GM18861 (cell line): ENCODE measurements around the gene MRPL16.
"Not testable (repeated sequence)": the region's sequence is repeated elsewhere in the genome, so short reads cannot be mapped to it uniquely, and the experiment has no call there.

Source experiments
- ATAC-seq: cut with Tn5 transposase; IDR thresholded peaks from one replicate; pipeline ENCODE4 v1.9.1; 2021; ENCODE audit not compliant: unreplicated experiment

The MRPL16 gene

GRCh38 chr11:59810189-59810910 lies at the start of gene MRPL16:
Gene MRPL16 (minus strand): TSS chr11:59810778. CDS start chr11:59810658, 120 bp downstream.
- ATAC-seq = peak; percentile 94

DNA sequence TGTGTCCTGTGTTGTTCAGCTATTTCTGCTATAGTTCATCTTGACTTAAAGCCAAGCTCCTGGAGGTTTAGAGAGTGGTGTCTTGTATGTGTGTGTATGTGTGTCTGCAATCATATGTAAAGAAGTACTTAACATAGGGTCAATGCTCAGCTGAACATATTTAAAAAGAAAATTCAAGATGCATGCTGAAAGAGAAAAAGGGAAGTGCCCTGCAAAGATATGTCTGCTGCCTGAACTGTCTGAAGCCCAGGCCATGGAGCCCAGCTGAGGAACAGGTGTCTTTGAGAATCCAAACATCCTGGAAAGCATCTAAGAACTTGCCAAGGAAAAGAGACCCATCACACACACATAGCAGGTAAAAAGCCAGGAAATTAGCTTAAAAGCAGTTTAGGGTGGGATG lies 49.1 kb upstream of the MRPL16 start:
- ATAC-seq = no peak

DNA sequence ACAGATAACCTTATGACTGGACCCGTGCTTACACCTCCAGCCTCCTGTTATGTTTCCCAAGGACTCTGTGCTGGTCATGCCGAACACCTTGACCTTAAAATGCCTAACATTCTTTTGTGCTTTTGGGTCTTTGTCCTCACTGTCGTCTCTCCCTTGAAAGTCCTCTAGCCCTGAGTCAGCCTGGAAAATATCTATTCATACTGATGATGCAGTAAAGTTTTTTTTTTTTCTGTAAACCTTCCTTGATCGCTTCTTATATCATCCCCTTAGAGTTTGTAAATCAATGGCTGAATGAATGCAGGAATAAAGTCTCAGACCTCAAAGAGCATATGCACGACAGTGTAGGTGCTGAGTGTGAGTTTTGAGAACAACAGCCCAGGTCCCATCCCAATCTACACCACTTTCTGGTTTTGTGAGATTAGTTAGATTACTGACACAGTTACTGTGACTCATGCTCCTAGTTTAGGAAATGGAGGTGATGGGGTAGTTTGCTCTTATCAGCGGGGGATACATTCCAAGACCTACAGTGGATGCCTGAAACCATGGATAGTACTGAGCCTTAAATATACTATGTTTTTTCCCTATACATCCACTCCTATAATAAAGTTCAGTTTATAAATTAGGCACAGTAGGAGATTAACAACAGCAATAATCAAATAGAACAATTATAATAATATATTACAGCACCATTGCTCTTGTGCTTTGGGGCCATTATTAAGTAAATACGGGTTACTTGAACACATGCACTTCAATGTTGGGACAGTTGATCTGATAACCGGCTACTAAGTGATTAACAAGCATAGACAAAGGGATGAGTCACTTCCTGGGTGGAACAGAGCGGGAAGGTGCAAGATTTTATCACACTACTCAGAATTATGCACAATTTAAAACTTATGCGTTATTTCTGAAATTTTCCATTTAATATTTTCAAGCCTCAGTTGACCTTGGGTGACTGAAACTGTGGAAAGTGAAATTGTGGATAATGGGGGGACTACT lies 47.2 kb upstream of the MRPL16 start:
- no peak for ATAC-seq

- ATAC-seq = no peak
These were observed 44.3 kb upstream of the MRPL16 start for GRCh38 chr11:59854871-59855270.

- ATAC-seq = not testable (repeated sequence)
These were observed 40.8 kb upstream of the MRPL16 start for GRCh38 chr11:59851416-59851815.

- ATAC-seq = not testable (repeated sequence)
These were observed 39.0 kb upstream of the MRPL16 start for GRCh38 chr11:59849551-59849950.

- ATAC-seq = peak; percentile 82
These were observed 38.6 kb upstream of the MRPL16 start for GRCh38 chr11:59849129-59849528.

DNA sequence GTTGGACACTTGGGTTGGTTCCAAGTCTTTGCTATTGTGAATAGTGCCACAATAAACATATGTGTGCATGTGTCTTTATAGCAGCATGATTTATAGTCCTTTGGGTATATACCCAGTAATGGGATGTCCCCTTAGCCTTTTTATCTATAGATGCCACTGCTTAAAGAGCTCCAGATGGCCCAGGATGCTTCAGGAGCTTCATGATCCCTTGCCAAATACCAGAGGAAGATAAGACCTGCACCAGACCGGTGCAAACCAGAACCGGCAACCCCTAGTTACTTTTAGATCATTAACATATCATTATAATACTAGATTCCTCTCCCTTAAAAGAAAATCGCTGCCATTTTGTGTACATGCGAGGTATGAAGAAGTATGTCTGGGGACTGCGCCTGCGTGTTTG lies 37.9 kb upstream of the MRPL16 start:
- not testable (repeated sequence) for ATAC-seq

DNA sequence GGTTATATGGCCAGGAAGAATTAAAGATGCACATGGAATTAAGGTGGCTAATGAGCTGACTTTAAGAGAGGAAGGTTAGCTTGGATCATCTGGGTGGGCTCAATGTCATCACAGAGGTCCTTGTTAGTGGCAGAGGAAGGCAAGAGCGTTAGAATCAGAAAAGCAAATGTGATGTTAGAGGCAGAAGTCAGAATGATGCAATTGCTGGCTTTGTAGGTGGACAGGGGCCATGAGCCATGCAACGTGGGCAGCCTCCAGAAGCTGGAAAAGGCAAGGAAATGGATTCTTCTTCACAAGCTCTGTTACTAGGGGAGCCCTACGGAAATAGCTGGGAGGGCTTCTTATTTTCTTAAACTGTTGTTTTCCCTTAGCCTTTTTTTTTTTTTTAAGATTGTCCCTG lies 37.0 kb upstream of the MRPL16 start:
- ATAC-seq = no peak

- no peak for ATAC-seq
These were observed 36.0 kb upstream of the MRPL16 start for GRCh38 chr11:59846556-59846955.

GRCh38 chr11:59845399-59845798 lies 34.8 kb upstream of the MRPL16 start, which contains the start of gene CBLIF:
Gene CBLIF (minus strand): TSS chr11:59845499. CDS start chr11:59845453, 46 bp downstream.
- no peak for ATAC-seq

DNA sequence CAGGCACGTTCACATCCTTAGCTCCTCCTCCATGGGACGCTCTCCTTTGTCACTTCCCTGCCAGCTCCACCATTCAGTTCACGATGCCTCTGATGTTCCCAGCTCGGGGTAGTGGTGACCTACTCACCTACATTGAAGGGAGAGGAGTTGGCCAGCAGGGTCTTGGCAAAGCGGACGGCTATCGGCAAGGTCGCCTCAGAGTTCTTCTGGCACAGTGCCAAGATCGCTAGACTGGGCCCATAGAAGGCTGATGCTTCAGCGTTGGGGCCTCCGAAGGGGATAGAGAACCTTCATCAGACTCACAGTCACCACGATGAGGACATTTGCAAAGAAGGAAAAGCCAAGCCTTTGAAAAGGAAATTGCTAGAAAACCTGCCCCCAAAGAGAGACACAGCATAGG lies 31.7 kb upstream of the MRPL16 start:
- ATAC-seq = no peak

- peak; percentile 89 for ATAC-seq
These were observed 30.9 kb upstream of the MRPL16 start for GRCh38 chr11:59841514-59841913.

- no peak for ATAC-seq
These were observed 29.0 kb upstream of the MRPL16 start for GRCh38 chr11:59839615-59840014.

GRCh38 chr11:59833602-59834001 lies 23.0 kb upstream of the MRPL16 start:
- ATAC-seq = no peak

GRCh38 chr11:59829358-59829757 lies 18.8 kb upstream of the MRPL16 start:
- ATAC-seq = no peak

GRCh38 chr11:59822989-59823566 lies 12.5 kb upstream of the MRPL16 start:
- ATAC-seq = peak; percentile 92

DNA sequence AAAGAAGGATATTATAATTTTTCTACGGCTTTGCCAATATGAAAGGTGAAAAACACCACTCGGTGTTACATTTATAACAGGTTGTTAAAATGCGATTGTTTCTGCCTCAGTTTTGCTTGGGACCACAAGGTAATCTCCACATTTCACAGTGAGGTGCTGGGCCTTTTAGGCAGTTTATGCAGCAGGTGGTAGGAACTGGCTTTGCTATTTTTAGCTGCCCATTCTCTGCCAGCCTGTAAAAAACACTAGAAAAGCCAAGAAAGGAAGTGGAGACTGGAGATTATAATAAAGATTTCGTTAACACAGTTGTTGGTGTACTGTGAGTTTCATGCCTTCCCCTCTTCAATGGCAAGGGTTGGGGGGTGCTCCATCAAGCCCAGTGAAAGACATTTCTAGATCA lies 8.0 kb upstream of the MRPL16 start:
- no peak for ATAC-seq

GRCh38 chr11:59816434-59816833 lies 5.9 kb upstream of the MRPL16 start:
- not testable (repeated sequence) for ATAC-seq

- no peak for ATAC-seq
These were observed 5.2 kb upstream of the MRPL16 start for GRCh38 chr11:59815754-59816153.

DNA sequence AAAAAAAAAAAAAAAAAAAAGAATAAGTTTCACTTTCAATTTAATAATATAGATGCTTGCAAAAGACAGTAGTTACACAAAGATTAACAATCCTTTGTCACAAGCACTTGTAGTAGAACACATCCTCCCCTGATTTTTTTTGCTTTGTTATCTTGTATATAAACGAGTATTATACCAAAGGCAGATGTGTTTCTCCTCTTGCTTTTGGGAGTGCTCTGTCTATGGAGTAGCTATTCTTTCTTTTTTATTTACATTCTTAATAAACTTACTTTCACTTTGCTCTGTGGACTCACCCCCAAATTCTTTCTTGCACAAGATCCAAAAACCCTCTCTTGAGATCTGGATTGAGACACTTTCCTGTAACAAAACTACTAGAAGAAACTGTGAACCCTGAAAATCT lies 3.4 kb upstream of the MRPL16 start:
- ATAC-seq = no peak
